ENCODE results near the gene UQCRH.

UQCRH gene

DNA sequence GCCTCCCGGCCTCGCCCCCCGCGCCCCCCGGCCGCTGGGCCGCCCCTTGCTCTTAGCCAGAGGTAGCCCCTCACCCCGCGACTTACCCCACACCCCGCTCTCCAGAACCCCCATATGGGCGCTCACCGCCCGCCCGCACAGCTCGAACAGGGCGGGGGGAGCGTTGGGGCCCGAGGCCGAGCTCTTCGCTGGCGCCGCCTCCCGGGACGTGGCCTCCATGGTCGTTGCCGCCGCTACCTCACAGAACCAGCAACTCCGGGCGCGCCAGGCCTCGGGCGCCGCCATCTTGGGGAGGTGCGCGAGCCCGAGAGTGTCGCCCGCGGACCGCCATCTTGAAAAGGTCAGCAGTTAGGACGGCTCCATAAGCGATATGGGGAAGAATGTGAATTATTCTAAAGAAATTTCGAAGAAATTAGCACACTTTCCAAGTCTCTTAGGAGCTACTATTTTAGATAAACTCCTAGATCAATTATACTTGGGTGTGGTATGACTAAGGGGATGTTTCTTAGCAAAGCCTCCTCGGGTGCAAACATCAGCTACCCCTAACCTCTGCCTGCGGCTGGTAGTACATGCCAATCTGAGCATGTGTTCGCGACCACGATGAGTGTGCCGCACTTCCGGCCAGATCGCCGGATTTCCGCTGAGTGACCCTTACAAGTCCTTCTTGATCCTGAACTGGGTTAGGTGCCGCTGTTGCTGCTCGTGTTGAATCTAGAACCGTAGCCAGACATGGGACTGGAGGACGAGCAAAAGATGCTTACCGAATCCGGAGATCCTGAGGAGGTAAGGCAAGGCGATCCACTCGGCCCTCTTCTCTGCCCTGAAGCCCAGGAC is at the start of gene UQCRH, which contains the start of gene LRRC41:
UQCRH (plus strand) TSS at position 661 of the 834 bp plus-strand sequence; CDS start at position 730, 69 bp downstream.
LRRC41 (minus strand) TSS at position 579 of the 834 bp plus-strand sequence; CDS start at position 285, 294 bp downstream.
- DNase-seq (ENCODE audit: low spot score) = peak; percentile 95

DNA sequence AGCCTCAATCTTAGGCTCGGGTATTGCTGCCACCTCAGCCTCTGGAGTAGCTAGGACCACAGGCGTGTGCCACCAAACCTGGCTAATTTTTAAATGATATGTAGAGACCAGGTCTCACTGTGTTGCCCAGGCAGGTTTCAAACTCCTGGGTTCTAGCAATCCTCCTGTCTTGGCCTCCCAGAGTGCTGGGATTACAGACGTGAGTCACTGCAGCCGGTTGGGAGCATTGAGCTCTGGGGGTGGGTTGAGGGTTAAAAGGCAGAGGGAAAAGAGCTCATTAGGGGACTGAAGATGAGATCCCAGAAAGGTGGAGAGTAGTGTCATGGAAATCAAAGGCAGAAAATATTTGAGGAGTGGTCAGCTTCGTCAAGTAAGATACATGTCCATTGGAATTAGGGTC is 48.8 kb upstream of the UQCRH start:
- DNase-seq (ENCODE audit: low spot score) = no peak

DNA sequence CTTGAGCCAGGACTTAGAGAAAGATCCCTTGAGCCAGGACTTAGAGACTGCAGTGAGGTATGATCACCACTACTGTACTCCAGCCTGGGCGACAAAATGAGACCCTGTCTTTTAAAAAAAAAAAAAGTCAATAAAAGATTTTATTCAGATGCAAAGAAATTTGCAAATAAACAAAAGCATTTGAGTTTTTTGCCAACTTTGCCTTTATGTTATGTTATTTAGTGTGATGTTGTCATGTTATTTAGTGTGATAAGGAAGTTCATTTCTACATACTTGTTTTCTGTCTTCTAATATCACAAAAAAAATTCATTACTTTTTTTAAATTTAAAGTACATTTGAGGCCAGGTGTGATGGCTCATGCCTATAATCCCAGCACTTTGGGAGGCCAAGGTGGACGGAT is 47.0 kb upstream of the UQCRH start:
- DNase-seq (ENCODE audit: low spot score) = no peak

DNA sequence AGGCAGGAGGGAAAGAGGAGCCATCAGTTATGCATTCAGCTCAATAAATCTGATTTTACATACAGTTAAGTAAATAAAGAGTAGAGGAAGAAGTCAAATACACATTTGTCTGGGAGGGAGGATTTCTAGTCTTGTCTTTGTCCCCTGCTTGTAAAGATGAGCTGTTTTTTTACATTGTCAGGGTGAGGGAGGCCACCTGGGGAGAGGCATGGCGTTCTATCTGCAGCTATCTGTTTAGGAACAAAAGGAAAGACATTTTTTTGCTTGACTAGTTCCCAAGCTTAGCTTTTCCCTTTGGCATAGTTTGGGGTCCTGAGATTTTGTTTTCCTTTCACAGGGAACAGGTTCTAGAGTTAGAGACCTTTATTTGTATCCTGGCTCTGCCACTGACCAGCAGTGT is 41.0 kb upstream of the UQCRH start:
- DNase-seq (ENCODE audit: low spot score) = no peak

DNA sequence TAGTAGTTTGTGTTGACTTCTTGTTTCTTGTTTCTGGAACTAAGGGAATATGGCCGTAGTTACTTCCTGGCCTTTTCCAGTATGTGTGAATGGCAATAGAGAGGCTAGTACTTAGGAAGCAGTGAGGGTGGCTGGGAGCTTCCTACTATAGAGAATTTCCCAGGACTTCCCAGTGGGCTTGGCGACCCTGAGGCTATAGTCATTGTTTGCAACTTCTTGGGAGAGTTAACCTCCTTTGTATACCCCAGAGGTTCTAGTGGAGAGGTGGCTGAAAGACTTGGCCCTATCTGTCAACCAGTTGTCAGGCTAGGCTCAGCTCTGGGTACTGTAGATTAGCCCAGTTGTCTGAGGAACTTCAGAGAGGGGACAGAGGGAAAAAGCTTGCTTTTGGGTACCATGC is 40.4 kb upstream of the UQCRH start:
- DNase-seq (ENCODE audit: low spot score) = no peak

DNA sequence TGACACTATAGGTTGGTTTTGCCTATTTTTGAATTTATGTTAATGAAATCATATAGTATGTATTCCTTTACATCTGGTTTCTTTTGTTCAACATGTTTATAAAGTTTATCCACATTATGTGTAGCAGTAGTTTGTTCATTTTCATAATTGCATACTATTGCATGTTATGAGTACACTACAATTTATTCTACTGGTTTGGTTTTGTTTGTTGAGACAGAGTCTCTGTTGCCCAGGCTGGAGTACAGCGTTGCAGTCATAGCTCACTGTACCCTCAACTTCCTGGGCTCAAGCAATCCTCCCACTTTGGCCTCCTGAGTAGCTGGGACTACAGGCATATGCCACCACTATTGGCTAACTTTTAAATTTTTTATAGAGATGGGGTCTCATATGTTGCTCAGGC is 34.9 kb upstream of the UQCRH start:
- DNase-seq (ENCODE audit: low spot score) = no peak

DNA sequence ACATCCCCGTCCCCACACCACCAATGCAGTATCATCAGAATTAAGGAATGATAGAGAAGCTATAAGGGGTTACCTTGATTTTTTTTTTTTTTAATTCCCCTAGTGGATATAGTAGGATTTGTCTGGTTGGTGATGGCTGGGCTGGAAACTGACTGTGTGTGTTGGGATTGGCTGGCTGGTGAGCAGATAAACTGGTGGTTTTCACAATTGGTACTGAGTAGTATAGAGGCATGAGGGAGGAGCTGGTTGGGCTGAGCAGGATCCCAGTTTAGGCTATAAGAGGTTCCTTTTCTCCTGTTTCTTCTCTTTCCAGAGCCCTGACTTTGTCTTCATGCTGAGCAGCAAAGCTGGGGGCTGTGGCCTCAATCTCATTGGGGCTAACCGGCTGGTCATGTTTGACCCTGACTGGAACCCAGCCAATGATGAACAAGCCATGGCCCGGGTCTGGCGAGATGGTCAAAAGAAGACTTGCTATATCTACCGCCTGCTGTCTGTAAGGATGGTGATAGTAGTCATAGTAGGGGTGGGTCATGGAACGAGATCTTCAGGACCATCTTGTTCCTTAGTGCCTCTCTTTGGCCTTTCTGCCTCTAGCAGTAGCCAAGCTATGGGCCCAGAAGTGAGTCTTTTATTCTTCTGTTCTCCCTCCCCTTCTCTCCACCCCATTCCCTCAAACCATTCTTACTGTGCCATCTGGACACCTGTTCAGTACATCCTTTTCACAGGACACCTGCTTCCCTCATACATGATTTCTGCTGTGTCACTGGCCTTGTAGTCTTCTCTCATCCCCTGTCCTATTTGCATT is 29.1 kb upstream of the UQCRH start:
- DNase-seq (ENCODE audit: low spot score) = no peak

DNA sequence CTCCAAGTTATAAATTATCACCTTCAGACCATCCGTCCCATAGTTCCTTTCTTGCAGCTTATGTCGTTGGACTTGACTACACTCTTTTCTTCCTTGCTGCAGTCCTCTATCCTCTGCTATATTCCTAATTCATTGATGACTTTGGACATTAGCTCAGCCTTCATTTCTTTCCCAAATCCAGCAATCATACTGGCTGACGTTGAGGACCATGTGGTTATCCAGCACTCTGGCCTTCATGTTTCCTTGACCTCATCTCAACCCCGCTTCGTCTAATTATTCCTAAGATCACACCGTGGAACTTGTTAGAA is 28.5 kb upstream of the UQCRH start:
- DNase-seq (ENCODE audit: low spot score) = no peak

DNA sequence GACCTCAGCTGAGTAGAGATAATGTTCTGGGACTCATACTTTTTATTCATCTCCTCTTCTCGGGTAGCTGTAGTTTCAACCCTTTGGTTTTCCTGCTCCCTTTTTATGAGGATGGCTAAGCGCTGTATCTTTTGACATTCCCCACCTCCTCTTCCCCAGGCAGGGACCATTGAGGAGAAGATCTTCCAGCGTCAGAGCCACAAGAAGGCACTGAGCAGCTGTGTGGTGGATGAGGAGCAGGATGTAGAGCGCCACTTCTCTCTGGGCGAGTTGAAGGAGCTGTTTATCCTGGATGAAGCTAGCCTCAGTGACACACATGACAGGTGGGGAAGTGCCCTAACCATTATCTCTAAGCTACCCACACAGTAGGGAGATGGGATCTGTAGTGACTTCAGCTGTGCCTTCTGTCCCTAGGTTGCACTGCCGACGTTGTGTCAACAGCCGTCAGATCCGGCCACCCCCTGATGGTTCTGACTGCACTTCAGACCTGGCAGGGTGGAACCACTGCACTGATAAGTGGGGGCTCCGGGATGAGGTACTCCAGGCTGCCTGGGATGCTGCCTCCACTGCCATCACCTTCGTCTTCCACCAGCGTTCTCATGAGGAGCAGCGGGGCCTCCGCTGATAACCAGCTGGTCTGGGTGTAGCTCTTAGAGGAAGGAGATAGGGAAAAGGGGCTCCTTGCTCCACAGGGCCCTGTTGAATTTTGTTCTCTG is 25.7 kb upstream of the UQCRH start:
- DNase-seq (ENCODE audit: low spot score) = no peak

DNA sequence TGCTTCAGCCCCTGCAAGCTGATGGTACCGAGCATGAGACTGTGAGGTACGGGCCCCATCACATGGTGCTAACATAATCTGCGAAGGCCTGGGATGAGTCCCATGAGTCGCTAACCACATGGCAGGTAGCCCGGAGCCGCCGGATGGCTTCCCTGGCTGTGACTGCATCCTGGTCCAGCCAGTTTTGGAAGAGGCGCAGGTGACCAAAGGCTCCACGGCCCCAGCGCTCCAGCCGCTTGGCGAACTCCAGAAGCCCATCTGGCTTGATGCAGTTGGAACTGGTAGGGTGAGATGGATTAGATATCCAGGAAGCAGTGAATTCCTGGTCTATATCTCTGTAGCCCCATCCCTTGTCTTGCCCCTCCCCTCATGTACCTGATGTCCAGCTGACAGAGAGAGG is 24.7 kb upstream of the UQCRH start:
- no peak for DNase-seq (ENCODE audit: low spot score)

DNA sequence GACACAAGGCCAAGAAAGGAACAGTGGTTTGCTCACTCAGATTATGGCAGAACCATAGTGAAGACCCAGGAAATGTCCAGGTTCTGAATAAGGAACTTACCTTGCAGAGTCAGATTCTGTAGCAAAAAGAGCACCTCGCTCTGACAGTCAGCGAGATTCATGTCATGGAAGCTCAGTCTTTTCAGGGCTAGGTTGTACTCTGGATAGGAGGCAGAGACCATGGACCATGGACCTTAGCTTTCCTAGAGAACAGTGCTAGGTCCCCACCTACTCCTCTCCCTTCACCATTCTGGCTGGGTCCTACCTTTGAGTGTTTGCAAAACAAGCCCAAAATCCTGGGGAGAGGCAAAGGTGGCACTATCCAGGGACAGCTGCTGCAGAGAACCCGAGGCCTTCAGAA is 23.4 kb upstream of the UQCRH start:
- DNase-seq (ENCODE audit: low spot score) = no peak

DNA sequence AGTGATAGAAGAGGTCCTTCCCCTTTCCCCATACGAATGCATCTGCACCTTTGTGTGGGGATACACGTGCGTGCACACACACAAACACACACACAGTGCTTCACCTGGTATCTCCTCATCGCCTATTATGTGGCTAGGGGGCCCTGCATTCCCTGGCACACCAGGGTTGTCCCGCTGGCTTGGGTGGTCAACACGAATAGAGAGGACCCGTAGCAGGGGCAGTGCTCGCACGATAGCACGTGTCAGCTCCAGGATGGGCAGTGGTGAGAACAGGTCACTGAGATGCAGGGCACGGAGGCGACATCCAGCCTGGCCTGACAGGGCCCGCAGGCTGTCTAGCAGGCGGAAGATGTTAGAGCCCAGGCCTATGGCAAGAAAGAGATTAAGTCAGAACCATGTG is 22.5 kb upstream of the UQCRH start:
- no peak for DNase-seq (ENCODE audit: low spot score)

DNA sequence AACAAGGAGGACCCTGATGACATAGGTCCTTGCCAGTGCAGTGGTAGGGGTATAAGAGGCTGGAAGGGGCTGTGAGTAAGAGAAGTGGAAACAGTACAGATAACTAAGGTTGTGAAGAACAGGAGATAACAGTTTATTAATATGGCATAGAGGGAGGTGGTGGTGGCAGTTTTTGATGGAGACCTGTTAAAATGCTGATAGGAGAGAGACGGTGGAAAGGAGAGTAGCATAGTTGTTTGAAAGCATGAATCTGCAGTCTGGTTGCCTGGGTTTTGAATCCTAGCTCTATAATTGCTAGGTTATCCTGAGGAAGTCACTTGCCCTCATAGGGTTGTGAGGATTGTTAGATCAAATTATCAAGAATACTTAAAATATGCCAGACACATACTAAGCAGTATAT is 19.4 kb upstream of the UQCRH start:
- DNase-seq (ENCODE audit: low spot score) = no peak

DNA sequence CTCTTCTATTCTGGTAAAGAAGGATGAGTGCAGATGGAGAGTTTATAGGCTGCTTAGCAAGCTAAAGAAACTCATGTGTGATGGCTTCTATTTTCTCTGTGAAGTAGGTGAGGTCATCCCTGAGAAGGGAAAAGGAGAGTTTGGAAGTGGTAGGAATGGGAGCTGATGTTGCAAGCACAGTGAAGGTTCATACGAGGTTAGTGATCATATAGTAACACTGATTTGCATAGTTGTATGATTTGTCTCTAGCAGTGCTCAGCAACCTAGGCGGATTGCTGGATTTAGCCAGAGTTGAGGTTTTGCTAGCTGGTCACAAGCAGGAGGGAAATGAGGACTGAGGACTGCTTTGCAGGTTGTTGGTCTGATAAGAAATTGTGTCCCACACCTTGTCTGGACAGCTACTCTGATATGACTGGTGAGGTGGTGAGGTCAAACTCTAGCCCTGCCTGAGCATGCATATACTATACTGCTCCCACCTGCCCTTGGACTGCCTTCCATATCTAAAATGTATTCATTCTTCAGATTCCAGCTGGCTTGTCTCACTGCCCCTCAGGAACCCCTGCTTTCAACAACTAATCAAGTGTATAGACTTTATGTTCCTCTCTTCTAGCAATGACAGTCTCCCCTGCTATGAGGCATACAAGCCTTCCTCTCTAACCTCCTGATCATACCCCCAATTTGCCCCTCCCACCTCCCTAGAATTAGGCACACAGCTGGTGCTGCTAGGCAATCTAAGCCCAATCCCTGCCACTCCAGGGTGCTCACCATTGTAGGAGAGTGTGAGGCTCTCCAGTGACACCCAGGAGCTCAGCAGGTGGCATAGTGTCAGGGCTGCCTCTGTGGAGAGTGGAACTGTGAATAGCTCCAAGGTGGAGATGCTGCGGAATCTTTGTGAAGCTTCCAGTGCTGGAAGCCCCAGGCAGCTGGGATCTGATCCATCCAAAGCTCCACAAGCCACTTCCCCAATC is 18.6 kb upstream of the UQCRH start:
- DNase-seq (ENCODE audit: low spot score) = no peak

DNA sequence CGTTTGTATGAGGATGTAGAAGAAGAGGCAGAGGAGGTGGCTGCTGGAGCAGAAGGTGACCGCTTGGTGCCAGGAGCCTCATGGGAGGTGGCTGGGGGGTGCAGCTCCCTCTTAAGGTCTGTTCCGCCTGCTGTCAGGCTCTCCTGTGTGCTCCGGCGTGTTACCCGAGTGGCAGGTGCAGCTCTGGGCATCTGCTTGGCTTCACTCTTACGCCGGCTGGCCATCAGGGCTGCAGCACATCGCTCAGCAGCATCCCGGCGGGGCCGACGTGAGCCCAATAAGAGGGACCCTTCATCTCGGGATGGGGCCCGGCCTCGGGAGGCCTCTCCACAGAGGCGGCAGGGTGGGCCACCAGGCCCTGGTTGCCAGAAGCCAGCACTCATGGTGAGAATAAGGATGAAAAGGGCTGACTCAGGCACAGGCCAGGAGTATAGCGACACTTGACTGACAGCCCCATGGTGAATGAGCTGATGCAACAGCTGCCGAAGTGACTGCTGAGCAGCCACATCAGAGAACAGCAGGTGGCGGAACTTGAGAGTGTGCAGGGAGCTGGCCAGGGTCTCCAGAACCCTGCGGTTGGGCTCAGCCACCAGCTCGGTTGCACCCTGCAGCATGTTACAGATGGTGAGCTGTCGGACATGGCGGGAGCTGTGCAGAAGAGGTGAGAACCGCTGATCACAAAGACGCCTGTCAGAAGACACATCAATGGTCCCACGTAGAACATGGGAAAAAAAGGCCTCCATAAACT is 17.6 kb upstream of the UQCRH start:
- no peak for DNase-seq (ENCODE audit: low spot score)

DNA sequence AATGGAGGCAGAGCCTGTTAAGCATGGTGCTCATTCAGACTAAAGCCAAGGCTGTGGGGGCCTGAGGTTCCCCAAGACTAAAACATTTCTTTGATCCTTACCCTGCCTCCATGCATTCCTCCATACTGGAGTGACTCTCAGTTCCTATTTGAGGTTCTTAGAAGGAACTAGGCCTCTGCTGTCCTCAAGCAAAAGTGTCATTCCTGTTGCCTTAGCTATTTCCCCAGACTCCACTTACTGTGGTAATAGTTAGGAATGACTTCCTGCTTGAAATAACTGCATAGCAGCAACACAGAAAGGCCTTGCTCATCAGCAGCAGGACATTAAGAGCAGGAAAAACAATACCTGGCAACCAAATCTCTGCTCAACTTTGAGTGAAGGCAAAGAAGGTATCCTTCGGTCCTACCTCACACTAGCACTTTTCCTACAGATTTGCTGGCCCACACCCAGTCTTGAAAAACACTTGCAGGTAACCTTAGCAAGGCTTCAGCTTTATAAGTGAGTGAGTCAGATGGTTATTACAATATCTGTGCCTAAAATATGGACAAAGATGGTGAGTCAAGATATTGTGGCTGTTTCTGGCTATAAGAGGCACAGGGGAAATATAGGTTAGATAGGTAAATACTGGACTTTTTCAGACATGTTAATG is 14.9 kb upstream of the UQCRH start:
- no peak for DNase-seq (ENCODE audit: low spot score)

DNA sequence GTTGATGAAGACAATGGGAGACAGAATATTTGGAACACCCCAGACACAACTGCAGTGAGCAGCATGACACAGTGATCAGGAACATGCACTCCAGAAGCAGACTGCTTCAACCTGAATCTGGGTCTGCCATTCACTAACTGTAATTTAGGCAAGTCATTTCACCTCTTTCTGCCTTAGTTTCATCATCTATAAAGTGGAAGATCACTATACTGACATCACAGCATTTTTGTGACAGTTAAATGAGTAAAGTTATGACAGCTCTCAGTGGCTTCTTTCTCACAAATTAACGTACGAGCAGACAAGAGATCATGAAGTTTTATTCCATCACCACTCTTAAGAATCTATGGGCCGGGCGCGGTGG is 14.4 kb upstream of the UQCRH start:
- no peak for DNase-seq (ENCODE audit: low spot score)

DNA sequence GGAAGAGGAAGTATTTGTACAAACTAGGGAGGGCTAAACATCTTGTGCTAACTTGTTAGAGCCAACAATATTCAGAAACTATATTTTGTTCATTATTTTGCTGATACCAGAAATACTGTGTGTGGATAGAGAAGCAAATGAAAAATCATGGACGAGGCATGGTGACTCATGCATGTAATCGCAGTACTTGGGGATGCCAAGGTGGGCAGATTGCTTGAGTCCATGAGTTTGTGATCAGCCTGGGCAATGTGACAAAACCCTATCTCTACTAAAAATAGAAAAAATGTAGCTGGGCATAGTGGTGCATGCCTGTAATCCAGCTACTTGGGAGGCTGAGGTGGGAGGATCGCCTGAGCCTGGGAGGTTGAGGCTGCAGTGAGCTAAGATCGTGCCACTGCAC is 13.5 kb upstream of the UQCRH start:
- no peak for DNase-seq (ENCODE audit: low spot score)

DNA sequence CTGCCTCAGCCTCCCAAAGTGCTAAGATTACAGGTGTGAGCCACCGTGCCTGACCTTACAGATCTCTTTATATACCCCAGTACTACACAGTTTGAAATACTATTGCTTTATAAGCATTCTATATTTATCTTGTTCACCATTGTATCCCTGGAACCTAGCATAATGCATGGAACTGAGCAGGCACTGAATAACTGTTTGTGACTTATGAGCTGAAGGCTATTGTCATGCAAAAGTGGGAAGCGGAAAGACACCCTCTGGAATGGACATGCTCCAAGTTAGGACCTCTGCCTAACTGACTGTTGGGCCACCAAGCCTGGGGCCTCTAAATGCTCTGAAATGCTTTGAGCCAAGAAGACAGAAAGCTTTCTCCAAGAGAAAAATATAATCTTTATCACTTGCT is 8.2 kb upstream of the UQCRH start:
- no peak for DNase-seq (ENCODE audit: low spot score)

DNA sequence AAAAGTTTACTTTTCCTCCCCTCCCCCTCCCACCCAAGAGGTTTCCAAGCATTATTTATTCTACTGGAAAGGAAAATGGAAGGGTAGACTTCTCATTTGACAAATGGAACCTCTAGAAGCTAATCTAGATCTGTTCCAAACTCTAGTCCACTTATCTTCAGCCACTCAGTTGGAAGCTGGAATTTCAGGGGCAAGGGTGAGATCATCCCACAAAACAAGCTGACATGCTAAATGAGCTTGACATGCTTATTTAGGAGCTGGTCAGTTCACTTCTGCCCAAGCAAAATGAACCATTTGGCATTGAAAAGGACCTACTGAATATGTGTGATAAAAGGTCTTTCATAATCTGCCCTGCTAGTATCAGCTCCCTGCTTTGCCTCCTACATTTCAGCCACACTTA is 5.1 kb upstream of the UQCRH start:
- no peak for DNase-seq (ENCODE audit: low spot score)
